Glutamatergic neuron (in vitro differentiated cells): ENCODE measurements around the gene ICAM4. TPM values are rescaled to one million over a fixed set of nuclear protein-coding genes. Genes with fewer than 3 reads are reported as not detected.

Experiments used
- DNase-seq: peaks from one replicate; pipeline ENCODE4 v3.0.0; 2022
- H3K27ac Mint-ChIP-seq: one replicate; pipeline ENCODE4 v1.8.0; 2020; ENCODE audit warnings: mild to moderate bottlenecking, mixed read lengths, inconsistent platforms; ENCODE audit not compliant: unreplicated experiment
- H3K27me3 Mint-ChIP-seq: one replicate; pipeline ENCODE4 v1.8.0; 2020; ENCODE audit warnings: mild to moderate bottlenecking, moderate library complexity, mixed read lengths, inconsistent platforms; ENCODE audit not compliant: unreplicated experiment
- H3K36me3 Mint-ChIP-seq: one replicate; pipeline ENCODE4 v1.8.0; 2020; ENCODE audit warnings: mild to moderate bottlenecking, mixed read lengths, inconsistent platforms; ENCODE audit not compliant: unreplicated experiment
- H3K4me1 Mint-ChIP-seq: one replicate; pipeline ENCODE4 v1.8.0; 2020; ENCODE audit warnings: mild to moderate bottlenecking, low read depth, mixed read lengths, inconsistent platforms; ENCODE audit not compliant: unreplicated experiment
- H3K4me3 Mint-ChIP-seq: one replicate; pipeline ENCODE4 v1.8.0; 2020; ENCODE audit warnings: mild to moderate bottlenecking, mixed read lengths, inconsistent platforms; ENCODE audit not compliant: unreplicated experiment
- H3K9me3 Mint-ChIP-seq: one replicate; pipeline ENCODE4 v1.8.0; 2020; ENCODE audit warnings: mild to moderate bottlenecking, moderate library complexity, mixed read lengths, inconsistent platforms; ENCODE audit not compliant: unreplicated experiment
- total RNA-seq: library from RNA; stranded (reverse); fragmentation: NEBNext Ultra II Directional; extraction: Animal tissue kit (Norgen Biotek cat#: 25700); gene quantifications from one replicate; pipeline ENCODE4 v1.2.1, GENCODE V29; 2021; ENCODE audit not compliant: unreplicated experiment
- TF ChIP-seq, protein P1 (sequence below): fragments of 200-600 bp; sonication (generic); IDR thresholded peaks from one replicate; pipeline ENCODE4 v1.5.0; 2021; ENCODE audit not compliant: partially characterized antibody, unreplicated experiment

ICAM4 gene
- total RNA-seq, 1 donor from 2014 or later, result not detected

DNA sequence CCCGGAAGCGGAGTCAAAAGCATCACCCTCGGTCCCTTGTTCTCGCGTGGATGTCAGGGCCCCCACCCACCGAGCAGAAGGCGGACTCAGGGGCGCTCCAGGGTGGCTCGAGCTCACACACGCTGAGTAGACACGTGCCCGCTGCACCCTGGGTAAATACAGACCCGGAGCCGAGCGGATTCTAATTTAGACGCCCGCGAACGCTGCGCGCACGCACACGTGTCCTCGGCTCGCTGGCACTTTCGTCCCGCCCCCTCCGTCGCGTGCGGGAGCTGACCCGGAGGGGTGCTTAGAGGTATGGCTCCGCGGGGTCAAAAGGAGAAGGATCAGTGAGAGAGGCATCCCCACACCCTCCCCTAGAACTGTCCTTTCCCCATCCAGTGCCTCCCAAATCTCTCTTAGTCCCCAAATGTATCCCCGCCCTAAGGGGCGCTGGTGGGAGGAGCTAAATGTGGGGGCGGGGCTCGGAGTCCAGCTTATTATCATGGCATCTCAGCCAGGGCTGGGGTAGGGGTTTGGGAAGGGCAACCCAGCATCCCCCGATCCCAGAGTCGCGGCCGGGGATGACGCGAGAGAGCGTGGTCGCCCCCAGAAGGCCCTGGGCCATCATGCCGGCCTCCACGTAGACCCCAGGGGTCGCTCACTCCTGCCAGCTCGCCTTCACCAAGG is 2.5 kb downstream of the ICAM4 start:
- TF ChIP-seq, protein P1, sequence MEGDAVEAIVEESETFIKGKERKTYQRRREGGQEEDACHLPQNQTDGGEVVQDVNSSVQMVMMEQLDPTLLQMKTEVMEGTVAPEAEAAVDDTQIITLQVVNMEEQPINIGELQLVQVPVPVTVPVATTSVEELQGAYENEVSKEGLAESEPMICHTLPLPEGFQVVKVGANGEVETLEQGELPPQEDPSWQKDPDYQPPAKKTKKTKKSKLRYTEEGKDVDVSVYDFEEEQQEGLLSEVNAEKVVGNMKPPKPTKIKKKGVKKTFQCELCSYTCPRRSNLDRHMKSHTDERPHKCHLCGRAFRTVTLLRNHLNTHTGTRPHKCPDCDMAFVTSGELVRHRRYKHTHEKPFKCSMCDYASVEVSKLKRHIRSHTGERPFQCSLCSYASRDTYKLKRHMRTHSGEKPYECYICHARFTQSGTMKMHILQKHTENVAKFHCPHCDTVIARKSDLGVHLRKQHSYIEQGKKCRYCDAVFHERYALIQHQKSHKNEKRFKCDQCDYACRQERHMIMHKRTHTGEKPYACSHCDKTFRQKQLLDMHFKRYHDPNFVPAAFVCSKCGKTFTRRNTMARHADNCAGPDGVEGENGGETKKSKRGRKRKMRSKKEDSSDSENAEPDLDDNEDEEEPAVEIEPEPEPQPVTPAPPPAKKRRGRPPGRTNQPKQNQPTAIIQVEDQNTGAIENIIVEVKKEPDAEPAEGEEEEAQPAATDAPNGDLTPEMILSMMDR, result no peak
- H3K4me3 Mint-ChIP-seq, result peak overlapping the region; percentile 31
- no peaks in the 10 kb centered on the region for H3K36me3 Mint-ChIP-seq
- no peak overlapping the region for H3K27ac Mint-ChIP-seq
- peaks cover 34% of the 10 kb centered on the region for H3K27me3 Mint-ChIP-seq
- peaks cover 14% of the 10 kb centered on the region for H3K9me3 Mint-ChIP-seq
- H3K4me1 Mint-ChIP-seq, result peaks cover 5% of the 10 kb centered on the region
- DNase-seq, result peak; percentile 46

DNA sequence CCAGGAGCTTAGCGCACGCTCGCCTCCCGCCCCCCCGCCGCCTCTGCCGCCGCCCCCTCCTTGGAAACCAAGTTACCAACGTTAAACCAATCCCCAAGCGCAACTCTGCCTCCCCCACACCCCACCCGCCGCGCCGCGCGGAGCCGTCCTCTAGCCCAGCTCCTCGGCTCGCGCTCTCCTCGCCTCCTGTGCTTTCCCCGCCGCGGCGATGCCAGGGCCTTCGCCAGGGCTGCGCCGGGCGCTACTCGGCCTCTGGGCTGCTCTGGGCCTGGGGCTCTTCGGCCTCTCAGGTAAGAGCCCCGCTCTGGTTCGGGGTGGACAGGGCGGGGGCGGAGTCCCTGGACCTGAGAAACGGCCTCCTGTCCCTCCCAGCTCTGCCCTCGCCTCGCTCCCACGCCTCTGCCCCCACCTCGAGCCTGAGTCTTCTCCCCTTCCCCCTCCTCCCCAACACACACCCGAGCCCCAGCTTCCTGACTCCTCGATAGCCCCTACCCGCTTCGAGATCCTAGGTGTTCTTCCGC is 3.1 kb downstream of the ICAM4 start, which contains the start of gene ICAM5:
TSS of gene ICAM5 (plus strand) at position 117 of the 521 bp plus-strand sequence. CDS start at position 209, 92 bp downstream.
- H3K4me3 Mint-ChIP-seq, result peak within 1 kb of the TSS; percentile 74
- TF ChIP-seq, protein P1, result no peak
- peak; percentile 40 for DNase-seq
- H3K27ac Mint-ChIP-seq, result no peak within 1 kb of the TSS
- peaks cover 14% of the 10 kb centered on the region for H3K9me3 Mint-ChIP-seq
- H3K36me3 Mint-ChIP-seq, result no peaks in the 10 kb centered on the region
- H3K27me3 Mint-ChIP-seq, result peaks cover 38% of the 10 kb centered on the region
- peaks cover 5% of the 10 kb centered on the region for H3K4me1 Mint-ChIP-seq

DNA sequence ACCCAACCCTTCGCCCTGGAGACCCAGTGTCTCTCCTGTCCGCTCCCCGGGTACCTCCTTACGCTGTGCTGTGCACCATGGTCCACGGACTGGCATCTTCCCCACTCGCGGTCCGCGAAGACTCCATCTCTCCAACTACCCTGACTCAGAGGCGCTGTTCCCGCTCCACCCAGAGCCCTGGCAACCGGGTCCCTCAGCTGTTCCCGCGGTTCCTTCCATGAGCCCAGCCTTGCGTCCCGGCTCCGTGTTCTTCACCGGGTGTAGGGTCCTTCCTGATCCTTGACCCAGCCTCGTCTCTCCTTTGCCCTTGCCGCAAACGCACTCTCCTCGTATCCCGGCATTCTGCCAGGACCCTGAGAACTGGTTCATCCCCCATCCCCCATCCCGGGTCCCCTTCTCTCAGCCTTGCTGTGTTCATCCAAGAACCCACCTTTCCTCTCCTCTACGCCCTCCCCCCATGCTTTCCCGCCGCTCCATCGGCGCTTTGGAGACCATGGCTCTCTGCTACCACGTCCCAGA is 3.7 kb downstream of the ICAM4 start:
- no peak for DNase-seq
- Mint-ChIP-seq H3K27ac (no peak overlapping the region), H3K36me3 (no peaks in the 10 kb centered on the region), H3K4me3 (peak overlapping the region; percentile 74), H3K27me3 (peaks cover 38% of the 10 kb centered on the region), H3K4me1 (peaks cover 5% of the 10 kb centered on the region), H3K9me3 (peaks cover 12% of the 10 kb centered on the region)
- TF ChIP-seq, protein P1, result no peak

DNA sequence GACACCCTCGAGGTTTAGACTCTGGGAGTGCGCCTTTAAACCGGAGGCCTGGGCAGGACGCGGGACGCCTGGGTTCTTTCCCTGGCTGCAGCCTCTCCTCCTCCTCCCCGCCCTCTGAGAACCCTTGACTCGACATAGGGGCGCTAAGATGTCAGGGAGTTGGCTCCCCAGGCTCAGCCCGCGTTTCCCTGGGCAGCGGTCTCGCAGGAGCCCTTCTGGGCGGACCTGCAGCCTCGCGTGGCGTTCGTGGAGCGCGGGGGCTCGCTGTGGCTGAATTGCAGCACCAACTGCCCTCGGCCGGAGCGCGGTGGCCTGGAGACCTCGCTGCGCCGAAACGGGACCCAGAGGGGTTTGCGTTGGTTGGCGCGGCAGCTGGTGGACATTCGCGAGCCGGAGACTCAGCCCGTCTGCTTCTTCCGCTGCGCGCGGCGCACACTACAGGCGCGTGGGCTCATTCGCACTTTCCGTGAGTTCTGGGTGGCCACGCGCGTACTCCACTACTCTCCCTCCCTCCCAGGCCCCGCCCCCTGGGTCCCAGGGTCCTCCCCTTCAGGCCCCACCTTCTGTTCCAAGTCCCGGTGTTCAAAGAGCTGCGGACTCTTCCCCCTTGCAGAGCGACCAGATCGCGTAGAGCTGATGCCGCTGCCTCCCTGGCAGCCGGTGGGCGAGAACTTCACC is 4.3 kb downstream of the ICAM4 start:
- Mint-ChIP-seq H3K27me3 (peaks cover 41% of the 10 kb centered on the region), H3K27ac (no peak overlapping the region), H3K4me3 (peak overlapping the region; percentile 84), H3K36me3 (no peaks in the 10 kb centered on the region), H3K4me1 (peaks cover 5% of the 10 kb centered on the region), H3K9me3 (peaks cover 12% of the 10 kb centered on the region)
- TF ChIP-seq, protein P1, result no peak
- peak; percentile 65 for DNase-seq
